ENCODE data around the gene GNG10.

GRCh38 chr9:111700776-111701175 is 39.4 kb downstream of the GNG10 start:
- TF ChIP-seq CTCF (conservative IDR thresholded peaks at IDR 0.05; ENCODE audit: low read length): no peak
- TF ChIP-seq EZH2phosphoT487 (IDR thresholded peaks at IDR 0.05; ENCODE audit: borderline replicate concordance, low read depth, low read length): no peak
